Gastroesophageal sphincter (tissue), 3 donors: Measurements from ENCODE around the gene HK3.

Experiments used
- EP300 ChIP-seq: sonication (generic); formaldehyde crosslinking; IDR thresholded peaks from one replicate; pipeline ENCODE4 v1.6.1; 2017; ENCODE audit warnings: antibody characterized with exemption, mild to moderate bottlenecking
- POLR2A ChIP-seq, 2 donors: fragments of 450-650 bp; IDR thresholded peaks; one replicate each; pipeline ENCODE4 v1.6.1; 2017; ENCODE audit warnings: antibody characterized with exemption in 2 of 2, mild to moderate bottlenecking in 2 of 2, moderate library complexity in 1 of 2
- POLR2AphosphoS5 ChIP-seq: sonication (generic); formaldehyde crosslinking; IDR thresholded peaks from one replicate; pipeline ENCODE4 v1.6.1; 2017; ENCODE audit warnings: antibody characterized with exemption
- TF ChIP-seq, protein P1 (sequence below), 4 experiments: fragments of 200-600 bp in 2 of 4; fragments of 450-650 bp in 2 of 4; sonication (generic) in 1 of 4; IDR thresholded peaks; one replicate each; pipeline ENCODE4 v1.5.1; 2017 to 2019; ENCODE audit warnings: antibody characterized with exemption in 4 of 4, mild to moderate bottlenecking in 2 of 4, moderate library complexity in 2 of 4

DNA sequence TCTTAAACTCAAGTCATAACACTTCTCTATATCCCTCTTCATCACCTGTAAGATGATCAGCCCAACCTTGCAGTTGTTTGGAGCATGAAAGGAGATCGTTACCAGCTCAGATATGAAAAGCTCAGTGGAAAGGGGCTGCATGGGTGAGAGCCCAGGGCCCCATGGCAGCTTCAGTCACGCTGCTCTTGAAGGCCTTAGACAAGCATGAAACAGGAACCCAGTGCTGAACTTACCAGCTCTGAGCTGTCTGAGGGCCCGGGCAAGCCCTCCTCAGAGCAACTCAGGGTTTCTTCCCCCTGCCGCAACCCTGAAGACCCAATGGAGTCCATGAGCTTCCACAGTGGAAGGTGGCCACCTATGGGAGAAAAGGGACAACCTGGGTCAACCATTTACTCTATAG is 3.3 kb downstream of the HK3 start:
- TF ChIP-seq EP300 (no peak), POLR2A (IDR thresholded peaks at IDR 0.05) (no peak), POLR2AphosphoS5 (no peak)
- TF ChIP-seq, protein P1, sequence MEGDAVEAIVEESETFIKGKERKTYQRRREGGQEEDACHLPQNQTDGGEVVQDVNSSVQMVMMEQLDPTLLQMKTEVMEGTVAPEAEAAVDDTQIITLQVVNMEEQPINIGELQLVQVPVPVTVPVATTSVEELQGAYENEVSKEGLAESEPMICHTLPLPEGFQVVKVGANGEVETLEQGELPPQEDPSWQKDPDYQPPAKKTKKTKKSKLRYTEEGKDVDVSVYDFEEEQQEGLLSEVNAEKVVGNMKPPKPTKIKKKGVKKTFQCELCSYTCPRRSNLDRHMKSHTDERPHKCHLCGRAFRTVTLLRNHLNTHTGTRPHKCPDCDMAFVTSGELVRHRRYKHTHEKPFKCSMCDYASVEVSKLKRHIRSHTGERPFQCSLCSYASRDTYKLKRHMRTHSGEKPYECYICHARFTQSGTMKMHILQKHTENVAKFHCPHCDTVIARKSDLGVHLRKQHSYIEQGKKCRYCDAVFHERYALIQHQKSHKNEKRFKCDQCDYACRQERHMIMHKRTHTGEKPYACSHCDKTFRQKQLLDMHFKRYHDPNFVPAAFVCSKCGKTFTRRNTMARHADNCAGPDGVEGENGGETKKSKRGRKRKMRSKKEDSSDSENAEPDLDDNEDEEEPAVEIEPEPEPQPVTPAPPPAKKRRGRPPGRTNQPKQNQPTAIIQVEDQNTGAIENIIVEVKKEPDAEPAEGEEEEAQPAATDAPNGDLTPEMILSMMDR (IDR thresholded peaks at IDR 0.05) = no peak
